GM12801 (cell line): ENCODE measurements around the gene CRACDL.

Experiments
- CTCF ChIP-seq: IDR thresholded peaks from one replicate; pipeline ENCODE4 v1.5.1; 2011; ENCODE audit warnings: control low read depth; ENCODE audit not compliant: insufficient read length; ENCODE audit errors: extremely low read depth

Gene CRACDL

GRCh38 chr2:98924910-98925309 lies 11.1 kb downstream of the CRACDL start:
- no peak for TF ChIP-seq CTCF

GRCh38 chr2:98924038-98924830 lies 11.8 kb downstream of the CRACDL start:
- no peak for TF ChIP-seq CTCF

GRCh38 chr2:98923244-98923940 lies 12.6 kb downstream of the CRACDL start:
- no peak for TF ChIP-seq CTCF

GRCh38 chr2:98921062-98921461 lies 15.0 kb downstream of the CRACDL start:
- TF ChIP-seq CTCF, result no peak

- TF ChIP-seq CTCF, result no peak
Measured at GRCh38 chr2:98917031-98917471, 19.0 kb downstream of the CRACDL start.

GRCh38 chr2:98915751-98916358 lies 20.2 kb downstream of the CRACDL start:
- no peak for TF ChIP-seq CTCF
